K562 (cell line): ENCODE results near the gene EXT2. TPM values are rescaled to one million over a fixed set of nuclear protein-coding genes. Genes with fewer than 3 reads are reported as not detected.

ENCODE experiments used
- E2F5 ChIP-seq: sonication (generic); formaldehyde crosslinking; IDR thresholded peaks from 2 replicates; pipeline ENCODE4 v1.8.0; 2022; ENCODE audit warnings: mild to moderate bottlenecking, missing genetic modification reagents
- FOXK2 ChIP-seq, 2 experiments: fragments of 450-650 bp; IDR thresholded peaks in 1 of 2; conservative IDR thresholded peaks in 1 of 2; 2 replicates each; pipeline ENCODE4 v1.6.1; 2016; ENCODE audit warnings: low read depth in 2 of 2, mild to moderate bottlenecking in 1 of 2
- RERE ChIP-seq: sonication (generic); formaldehyde crosslinking; IDR thresholded peaks from 2 replicates; pipeline ENCODE4 v1.8.0; 2023; ENCODE audit warnings: missing genetic modification reagents, mild to moderate bottlenecking, borderline replicate concordance
- SMARCB1 ChIP-seq: IDR thresholded peaks from 2 replicates; pipeline ENCODE4 v1.6.1; 2011; ENCODE audit warnings: improper control_type of control experiment, low read depth; ENCODE audit not compliant: insufficient read length
- polyA plus RNA-seq, 8 experiments: library from polyadenylated mRNA; depleted of rRNA in 4 of 8; stranded (reverse) in 5 of 8; unstranded in 3 of 8; fragments of >200 nt; fragmentation: Nextera tagmentation in 2 of 8; fragmentation: Illumina TruSeq in 1 of 8; extraction: Ambion mirVana in 2 of 8; extraction: Trizol in 1 of 8; gene quantifications; 2 replicates each; pipeline versions ENCODE4 v1.2.1 to v1.2.3, GENCODE V29; 2011 to 2014; ENCODE audit warnings: inconsistent platforms in 1 of 8, missing spikeins in 1 of 8
- total RNA-seq, 7 experiments: library from RNA; depleted of rRNA in 6 of 7; stranded (reverse); fragments of >200 nt in 6 of 7; fragmentation: Illumina TruSeq in 2 of 7; extraction: Trizol in 2 of 7; gene quantifications; 2 replicates each; pipeline versions ENCODE4 v1.2.1 to v1.2.3, GENCODE V29; 2011 to 2021; ENCODE audit warnings: low replicate concordance in 1 of 7

Gene EXT2
- total and polyA plus RNA-seq, 9 of the 15 experiments (the other 6 are each of a cell fraction or from before 2014, with no cell fraction given), result 7.5 to 52.1 (median 38.1) TPM

GRCh38 chr11:44198146-44198724, 102.8 kb downstream of the EXT2 start (continued):
- TF ChIP-seq E2F5, result no peak
- TF ChIP-seq FOXK2 (conservative IDR thresholded peaks at IDR 0.05 in 1 of 2, IDR thresholded peaks at IDR 0.05 in 1 of 2; ENCODE audit: low read depth in 2 of 2), result no peak
- no peak for TF ChIP-seq SMARCB1
- TF ChIP-seq RERE (CRISPR knock-in tag), result no peak
